GM21528 (cell line): Measurements from ENCODE around the gene HDAC1.

Source experiments
- ATAC-seq: cut with Tn5 transposase; IDR thresholded peaks from one replicate; pipeline ENCODE4 v1.9.1; 2021; ENCODE audit warnings: mild to moderate bottlenecking, moderate library complexity; ENCODE audit not compliant: unreplicated experiment, low FRiP score

The HDAC1 gene

GRCh38 chr1:32363713-32364112 is 71.8 kb downstream of the HDAC1 start:
- ATAC-seq = no peak

- no peak for ATAC-seq
Measured at GRCh38 chr1:32364836-32365235, 73.0 kb downstream of the HDAC1 start.

- ATAC-seq = no peak
Measured at GRCh38 chr1:32365445-32365844, 73.6 kb downstream of the HDAC1 start.

- ATAC-seq = no peak
Measured at GRCh38 chr1:32367912-32368635, 76.2 kb downstream of the HDAC1 start.

- no peak for ATAC-seq
Measured at GRCh38 chr1:32372149-32372756, 80.4 kb downstream of the HDAC1 start.

- ATAC-seq = no peak
Measured at GRCh38 chr1:32373996-32374592, 82.2 kb downstream of the HDAC1 start.

GRCh38 chr1:32376199-32376598 is 84.3 kb downstream of the HDAC1 start:
- no peak for ATAC-seq

GRCh38 chr1:32377541-32378220 is 85.8 kb downstream of the HDAC1 start:
- no peak for ATAC-seq

GRCh38 chr1:32380057-32380456 is 88.2 kb downstream of the HDAC1 start:
- ATAC-seq = no peak
